Esophagus squamous epithelium (tissue), 5 donors: Measurements from ENCODE around the gene TSEN54. TPM values are rescaled to one million over a fixed set of nuclear protein-coding genes. Genes with fewer than 3 reads are reported as not detected.

Source experiments
- DNase-seq: peaks from one replicate; lab custom pipeline; 2025; lab: John Stamatoyannopoulos, UW
- H3K27ac ChIP-seq, 4 donors: fragments of 200-600 bp; sonication (generic); one replicate each; pipeline ENCODE4 v1.5.1; 2016 to 2019; ENCODE audit warnings: mild to moderate bottlenecking in 1 of 4
- H3K27me3 ChIP-seq, 4 donors: fragments of 200-600 bp; sonication (generic); 1 replicate in 3 of 4; 2 replicates in 1 of 4; pipeline versions ENCODE4 v1.5.1 to v1.6.0; 2017 to 2021; ENCODE audit warnings: antibody characterized with exemption in 1 of 4
- H3K36me3 ChIP-seq, 3 donors: fragments of 200-600 bp; sonication (generic); one replicate each; pipeline ENCODE4 v1.5.1; 2016 to 2019
- H3K4me1 ChIP-seq, 3 donors: fragments of 200-600 bp; sonication (generic); one replicate each; pipeline ENCODE4 v1.5.1; 2017 to 2019
- H3K4me3 ChIP-seq, 4 donors: fragments of 200-600 bp; sonication (generic); 1 replicate in 3 of 4; 2 replicates in 1 of 4; pipeline ENCODE4 v1.5.1; 2016 to 2019; ENCODE audit warnings: mild to moderate bottlenecking in 2 of 4, moderate library complexity in 1 of 4
- H3K9me3 ChIP-seq, 3 donors: fragments of 200-600 bp; sonication (generic); one replicate each; pipeline ENCODE4 v1.5.1; 2016 to 2019
- CTCF ChIP-seq, 6 experiments: fragments of 450-650 bp in 4 of 6; fragments of 200-600 bp in 2 of 6; sonication (generic) in 2 of 6; IDR thresholded peaks; one replicate each; pipeline ENCODE4 v1.5.1; 2016 to 2019; ENCODE audit warnings: antibody characterized with exemption in 6 of 6, mild to moderate bottlenecking in 4 of 6, moderate library complexity in 4 of 6
- POLR2A ChIP-seq, 4 donors: fragments of 450-650 bp; IDR thresholded peaks; one replicate each; pipeline ENCODE4 v1.6.1; 2017; ENCODE audit warnings: antibody characterized with exemption in 4 of 4, mild to moderate bottlenecking in 4 of 4, moderate library complexity in 3 of 4
- WGBS, 2 donors: methylation state at CpG; one replicate each; pipeline ENCODE4 v1.1.5; 2018; 5-methylcytosine and 5-hydroxymethylcytosine counted together
- intact Hi-C: fragments of 100-400 bp; cut with DNase I; formaldehyde crosslinking; loops from one replicate; pipeline ENCODE4 v1.15.0; 2022
- total RNA-seq, 4 donors: library from RNA; depleted of rRNA; stranded (reverse); fragments of >200 nt; gene quantifications; one replicate each; pipeline ENCODE4 v1.1.0, GENCODE V29; 2016
- donor health status: DM: yes; HTN: yes; CAD: no.

Gene TSEN54
- total RNA-seq, 4 donors from 2014 or later: 18.3 to 33.2 (median 23.1) TPM

GRCh38 chr17:75549246-75550138, 33.2 kb downstream of the TSEN54 start:
- intact Hi-C loops: loop anchor here (10.0 kb wide), 1 partner anchor 75 kb away; no protein-coding TSS in a partner anchor
- 24 to 39% methylated on average over 4 to 10 of the region's 22 CpGs for WGBS, 2 donors
- Histone ChIP-seq H3K27ac (peak overlapping the region; percentile 92 to 96 (median 95)), H3K4me1 (peaks cover 8 to 54% (median 13%) of the 10 kb centered on the region in 3 donors), H3K4me3 (peak overlapping the region in 3 of 4 donors; percentile 4 to 44 (median 9)), H3K9me3 (no peaks in the 10 kb centered on the region), H3K36me3 (peaks cover 0 to 19% (median 0%) of the 10 kb centered on the region in 3 donors), H3K27me3 (no peaks in the 10 kb centered on the region)
- TF ChIP-seq POLR2A (IDR thresholded peaks at IDR 0.05) (peak in 1 of 4 donors; percentile 53), CTCF (IDR thresholded peaks at IDR 0.05) (peak in 1 of 6 experiments; percentile 7)
- no peak for DNase-seq

- peaks cover 0 to 18% (median 0%) of the 10 kb centered on the region in 3 donors for H3K36me3 ChIP-seq
- TF ChIP-seq POLR2A (IDR thresholded peaks at IDR 0.05) (no peak), CTCF (IDR thresholded peaks at IDR 0.05) (no peak)
- H3K27me3 ChIP-seq: no peaks in the 10 kb centered on the region
- H3K4me1 ChIP-seq: peaks cover 8 to 54% (median 13%) of the 10 kb centered on the region in 3 donors
- 33% methylated on average over 3 of the region's 4 CpGs; no CpG with 5 or more reads in 1 of the 2 donors for WGBS, 2 donors
- H3K4me3 ChIP-seq: peak overlapping the region in 1 of 4 donors; percentile 4
- no peak for DNase-seq
- H3K9me3 ChIP-seq: no peaks in the 10 kb centered on the region
- H3K27ac ChIP-seq: peak overlapping the region; percentile 92 to 96 (median 95)
- intact Hi-C loops: no loop called here
Observed at GRCh38 chr17:75550139-75550465, 33.8 kb downstream of the TSEN54 start.

GRCh38 chr17:75551266-75551665, 34.9 kb downstream of the TSEN54 start:
- peak overlapping the region in 1 of 4 donors; percentile 96 for H3K27ac ChIP-seq
- TF ChIP-seq CTCF (IDR thresholded peaks at IDR 0.05) (no peak), POLR2A (IDR thresholded peaks at IDR 0.05) (no peak)
- 75 to 81% methylated on average over 4 to 7 of the region's 7 CpGs for WGBS, 2 donors

GRCh38 chr17:75552425-75553294, 36.3 kb downstream of the TSEN54 start:
- H3K9me3 ChIP-seq: no peaks in the 10 kb centered on the region
- H3K27me3 ChIP-seq: no peaks in the 10 kb centered on the region
- 88 to 89% methylated on average over 9 of the region's 14 CpGs for WGBS, 2 donors
- no peak overlapping the region for H3K27ac ChIP-seq
- intact Hi-C loops: no loop called here
- peaks cover 8 to 44% (median 13%) of the 10 kb centered on the region in 3 donors for H3K4me1 ChIP-seq
- no peak for DNase-seq
- peaks cover 0 to 27% (median 0%) of the 10 kb centered on the region in 3 donors for H3K36me3 ChIP-seq
- H3K4me3 ChIP-seq: no peak overlapping the region
- TF ChIP-seq CTCF (IDR thresholded peaks at IDR 0.05) (no peak), POLR2A (IDR thresholded peaks at IDR 0.05) (no peak)

More at GRCh38 chr17:75551266-75551665, 34.9 kb downstream of the TSEN54 start:
- peaks cover 8 to 50% (median 13%) of the 10 kb centered on the region in 3 donors for H3K4me1 ChIP-seq
- H3K9me3 ChIP-seq: no peaks in the 10 kb centered on the region
- no peak overlapping the region for H3K4me3 ChIP-seq
- no peaks in the 10 kb centered on the region for H3K27me3 ChIP-seq
- no peak for DNase-seq
- intact Hi-C loops: no loop called here
- peaks cover 0 to 27% (median 0%) of the 10 kb centered on the region in 3 donors for H3K36me3 ChIP-seq
